Mesendoderm (in vitro differentiated cells): Measurements from ENCODE around the gene PCDHGC3.

Source experiments
- DNase-seq: peaks from one replicate; pipeline ENCODE4 v3.0.0; 2013
- H2AK5ac ChIP-seq: 2 replicates; pipeline ENCODE4 v1.6.1; 2013; ENCODE audit warnings: low read length, inconsistent platforms
- H2BK120ac ChIP-seq: 2 replicates; pipeline ENCODE4 v1.6.1; 2013; ENCODE audit warnings: low read depth, mild to moderate bottlenecking, low read length, moderate library complexity, mixed read lengths
- H2BK15ac ChIP-seq: replicated peaks from 2 replicates; pipeline ENCODE4 v1.6.1; 2013; ENCODE audit warnings: low read depth, mild to moderate bottlenecking, moderate library complexity
- H2BK5ac ChIP-seq: 2 replicates; pipeline ENCODE4 v1.6.1; 2013; ENCODE audit warnings: low read length, inconsistent platforms
- H3K18ac ChIP-seq: 2 replicates; pipeline ENCODE4 v1.6.1; 2013; ENCODE audit warnings: mild to moderate bottlenecking, low read length, mixed read lengths
- H3K23ac ChIP-seq: one replicate; pipeline ENCODE4 v1.6.1; 2013; ENCODE audit warnings: low read length
- H3K27ac ChIP-seq: 2 replicates; pipeline ENCODE4 v1.5.1; 2013; ENCODE audit warnings: low read depth, mild to moderate bottlenecking, inconsistent platforms, low read length, moderate library complexity
- H3K27me3 ChIP-seq: 2 replicates; pipeline ENCODE4 v1.6.1; 2013; ENCODE audit warnings: low read length, control low read depth, mild to moderate bottlenecking, inconsistent platforms; ENCODE audit not compliant: insufficient read depth, poor library complexity
- H3K36me3 ChIP-seq: 2 replicates; pipeline ENCODE4 v1.6.1; 2013; ENCODE audit warnings: low read length, inconsistent platforms; ENCODE audit not compliant: control insufficient read depth, insufficient read depth
- H3K4ac ChIP-seq: one replicate; pipeline ENCODE4 v1.6.1; 2013; ENCODE audit warnings: low read depth, mild to moderate bottlenecking, low read length, moderate library complexity
- H3K4me1 ChIP-seq: 2 replicates; pipeline ENCODE4 v1.6.1; 2013; ENCODE audit warnings: low read depth, low read length, inconsistent platforms; ENCODE audit not compliant: control insufficient read depth
- H3K4me2 ChIP-seq: 2 replicates; pipeline ENCODE4 v1.6.1; 2013; ENCODE audit warnings: low read length
- H3K4me3 ChIP-seq: 2 replicates; pipeline ENCODE4 v1.5.1; 2013; ENCODE audit warnings: mild to moderate bottlenecking, low read length
- H3K56ac ChIP-seq: one replicate; pipeline ENCODE4 v1.6.1; 2013; ENCODE audit warnings: low read length
- H3K79me1 ChIP-seq: 2 replicates; pipeline ENCODE4 v1.6.1; 2013; ENCODE audit warnings: low read length, inconsistent platforms
- H3K79me2 ChIP-seq: 2 replicates; pipeline ENCODE4 v1.6.1; 2013; ENCODE audit warnings: mild to moderate bottlenecking, low read length; ENCODE audit not compliant: control insufficient read depth, insufficient read depth
- H3K9ac ChIP-seq: 2 replicates; pipeline ENCODE4 v1.6.1; 2013; ENCODE audit warnings: low read length, inconsistent platforms
- H4K5ac ChIP-seq: one replicate; pipeline ENCODE4 v1.6.1; 2013; ENCODE audit warnings: low read length
- H4K8ac ChIP-seq: one replicate; pipeline ENCODE4 v1.6.1; 2013; ENCODE audit warnings: low read depth, mild to moderate bottlenecking, control low read depth, low read length, moderate library complexity
- WGBS: extraction: QIAGEN DNeasy Blood & Tissue Kit; methylation state at CpG from one replicate; pipeline ENCODE4 v1.1.7; 2013; ENCODE audit warnings: low lambda C conversion rate, missing lambda C conversion rate; ENCODE audit not compliant: insufficient coverage; ENCODE audit errors: extremely low coverage; 5-methylcytosine and 5-hydroxymethylcytosine counted together

PCDHGC3 gene

DNA sequence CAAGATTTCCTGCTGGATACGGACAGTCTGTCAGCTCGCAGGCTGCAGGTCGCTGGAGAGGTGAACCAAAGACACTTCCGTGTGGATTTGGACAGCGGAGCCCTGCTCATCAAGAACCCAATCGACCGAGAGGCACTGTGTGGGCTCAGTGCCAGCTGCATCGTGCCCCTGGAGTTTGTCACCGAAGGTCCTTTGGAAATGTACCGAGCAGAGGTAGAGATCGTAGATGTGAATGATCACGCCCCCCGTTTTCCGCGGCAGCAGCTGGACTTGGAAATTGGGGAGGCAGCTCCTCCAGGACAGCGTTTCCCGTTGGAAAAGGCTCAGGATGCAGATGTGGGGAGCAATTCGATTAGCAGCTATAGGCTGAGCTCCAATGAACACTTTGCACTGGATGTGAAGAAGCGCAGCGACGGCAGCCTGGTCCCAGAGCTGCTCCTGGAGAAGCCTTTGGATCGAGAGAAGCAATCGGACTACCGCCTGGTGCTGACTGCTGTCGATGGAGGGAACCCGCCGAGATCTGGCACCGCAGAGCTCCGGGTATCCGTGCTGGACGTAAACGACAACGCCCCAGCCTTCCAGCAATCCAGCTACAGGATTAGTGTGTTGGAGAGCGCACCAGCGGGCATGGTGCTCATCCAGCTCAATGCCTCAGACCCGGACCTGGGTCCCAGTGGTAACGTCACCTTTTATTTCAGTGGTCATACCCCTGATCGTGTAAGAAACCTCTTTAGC, 9.7 kb downstream of the PCDHGC3 start:
- Histone ChIP-seq H3K79me2 (no peaks in the 10 kb centered on the region), H3K56ac (peak overlapping the region; percentile 84), H3K18ac (no peak overlapping the region), H3K79me1 (peaks cover 1% of the 10 kb centered on the region), H2BK5ac (no peak overlapping the region), H3K4me2 (peak overlapping the region; percentile 96), H3K9ac (peak overlapping the region; percentile 73), H3K4me3 (peak overlapping the region; percentile 36), H3K27ac (no peak overlapping the region), H2BK120ac (no peak overlapping the region), H4K5ac (no peak overlapping the region), H3K4ac (no peak overlapping the region), H3K27me3 (no peaks in the 10 kb centered on the region), H2BK15ac (no peak overlapping the region), H3K36me3 (no peaks in the 10 kb centered on the region), H3K4me1 (peaks cover 15% of the 10 kb centered on the region), H3K23ac (no peak overlapping the region), H4K8ac (no peak overlapping the region), H2AK5ac (no peak overlapping the region)
- WGBS: no CpG with 5 or more reads among the region's 38 CpGs
- DNase-seq: no peak

DNA sequence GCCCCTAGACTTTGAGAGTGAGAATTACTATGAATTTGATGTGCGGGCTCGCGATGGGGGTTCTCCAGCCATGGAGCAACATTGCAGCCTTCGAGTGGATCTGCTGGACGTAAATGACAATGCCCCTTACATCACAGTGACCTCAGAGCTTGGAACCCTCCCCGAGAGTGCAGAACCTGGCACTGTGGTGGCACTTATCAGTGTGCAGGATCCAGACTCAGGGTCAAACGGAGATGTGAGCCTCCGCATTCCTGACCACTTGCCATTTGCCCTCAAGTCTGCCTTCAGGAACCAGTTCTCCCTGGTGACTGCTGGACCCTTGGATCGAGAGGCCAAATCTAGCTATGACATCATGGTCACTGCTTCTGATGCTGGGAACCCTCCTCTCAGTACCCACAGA, 10.3 kb downstream of the PCDHGC3 start:
- H4K5ac ChIP-seq: no peak overlapping the region
- no peak overlapping the region for H2AK5ac ChIP-seq
- no peaks in the 10 kb centered on the region for H3K79me2 ChIP-seq
- no peak overlapping the region for H2BK15ac ChIP-seq
- whole genome bisulfite sequencing: no CpG with 5 or more reads among the region's 9 CpGs
- H3K4ac ChIP-seq: no peak overlapping the region
- H3K23ac ChIP-seq: no peak overlapping the region
- no peaks in the 10 kb centered on the region for H3K36me3 ChIP-seq
- H3K18ac ChIP-seq: no peak overlapping the region
- no peak overlapping the region for H2BK5ac ChIP-seq
- no peak overlapping the region for H3K56ac ChIP-seq
- peaks cover 15% of the 10 kb centered on the region for H3K4me1 ChIP-seq
- no peak for DNase-seq
- no peak overlapping the region for H3K4me3 ChIP-seq
- no peak overlapping the region for H4K8ac ChIP-seq
- no peak overlapping the region for H3K4me2 ChIP-seq
- H3K9ac ChIP-seq: no peak overlapping the region
- peaks cover 1% of the 10 kb centered on the region for H3K79me1 ChIP-seq
- no peak overlapping the region for H2BK120ac ChIP-seq
- H3K27ac ChIP-seq: no peak overlapping the region
- H3K27me3 ChIP-seq: no peaks in the 10 kb centered on the region

DNA sequence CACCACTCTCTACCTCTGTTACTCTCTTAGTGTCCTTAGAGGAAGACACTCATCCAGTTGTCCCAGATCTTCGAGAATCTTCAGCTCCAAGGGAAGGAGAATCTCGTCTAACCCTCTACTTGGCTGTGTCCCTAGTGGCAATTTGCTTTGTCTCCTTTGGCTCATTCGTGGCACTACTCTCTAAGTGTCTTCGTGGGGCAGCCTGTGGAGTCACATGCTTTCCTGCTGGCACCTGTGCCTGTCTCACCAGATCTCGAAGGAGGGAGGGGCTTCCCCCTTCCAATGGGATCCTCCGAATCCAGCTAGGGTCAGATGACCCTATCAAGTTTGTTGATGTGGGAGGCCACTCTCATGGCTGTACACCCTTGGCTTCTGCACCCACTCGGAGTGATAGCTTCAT, 11.4 kb downstream of the PCDHGC3 start:
- Histone ChIP-seq H3K23ac (no peak overlapping the region), H2BK5ac (no peak overlapping the region), H3K79me1 (peaks cover 1% of the 10 kb centered on the region), H3K27me3 (no peaks in the 10 kb centered on the region), H2AK5ac (no peak overlapping the region), H4K8ac (no peak overlapping the region), H3K4me1 (peaks cover 15% of the 10 kb centered on the region), H3K18ac (no peak overlapping the region), H3K27ac (no peak overlapping the region), H3K9ac (no peak overlapping the region), H2BK120ac (no peak overlapping the region), H3K36me3 (no peaks in the 10 kb centered on the region), H2BK15ac (no peak overlapping the region), H3K79me2 (no peaks in the 10 kb centered on the region), H3K56ac (no peak overlapping the region), H3K4me2 (no peak overlapping the region), H3K4me3 (no peak overlapping the region), H4K5ac (no peak overlapping the region), H3K4ac (no peak overlapping the region)
- no CpG with 5 or more reads among the region's 7 CpGs for WGBS
- no peak for DNase-seq

DNA sequence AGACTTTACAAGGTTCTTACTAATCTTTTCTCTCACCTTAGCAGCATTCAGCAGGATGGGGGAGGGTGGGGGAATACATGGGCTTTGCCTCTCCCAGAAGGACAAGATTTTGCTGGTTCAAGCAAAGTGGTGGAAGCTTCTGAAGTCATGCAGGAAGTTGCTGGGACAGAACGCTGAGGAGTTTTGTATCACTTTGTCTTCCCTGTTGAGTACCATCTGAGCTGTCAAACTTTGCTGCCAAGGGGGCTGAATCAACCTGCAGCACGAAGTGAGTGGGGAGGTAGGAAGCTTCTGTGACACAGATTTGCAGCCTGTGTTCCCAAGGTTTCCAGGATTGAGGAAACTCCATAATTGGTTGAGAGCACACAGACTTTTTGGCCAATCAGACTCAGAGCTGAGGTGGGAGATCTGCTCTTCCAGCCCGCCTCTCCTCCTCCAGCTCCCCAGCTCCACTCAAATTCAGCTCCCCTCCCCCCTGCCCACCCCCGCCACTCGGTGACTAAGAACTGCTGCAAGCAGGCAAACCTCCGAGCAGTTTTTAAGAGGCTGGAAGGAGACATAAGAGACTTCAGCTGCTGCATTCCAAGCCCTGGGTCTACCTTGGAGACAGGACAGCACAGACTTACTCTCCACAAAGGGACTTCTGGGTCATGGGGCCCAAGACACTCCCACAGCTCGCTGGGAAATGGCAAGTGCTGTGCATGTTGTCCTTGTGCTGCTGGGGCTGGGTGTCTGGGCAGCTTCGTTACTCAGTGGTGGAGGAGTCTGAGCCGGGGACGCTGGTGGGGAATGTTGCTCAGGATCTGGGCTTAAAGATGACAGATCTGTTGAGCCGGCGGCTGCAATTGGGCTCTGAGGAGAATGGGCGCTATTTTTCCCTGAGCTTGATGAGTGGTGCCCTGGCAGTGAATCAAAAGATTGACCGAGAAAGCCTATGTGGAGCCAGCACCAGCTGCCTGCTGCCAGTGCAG, 13.1 kb downstream of the PCDHGC3 start, which contains the start of gene PCDHGC5:
PCDHGC5 (plus strand) TSS at position 491 of the 971 bp plus-strand sequence; CDS start at position 651, 160 bp downstream.
- no peak within 1 kb of the TSS for H2AK5ac ChIP-seq
- no peak within 1 kb of the TSS for H3K4me2 ChIP-seq
- peaks cover 1% of the 10 kb centered on the region for H3K79me1 ChIP-seq
- no peak within 1 kb of the TSS for H2BK15ac ChIP-seq
- no peaks in the 10 kb centered on the region for H3K79me2 ChIP-seq
- no peak within 1 kb of the TSS for H3K27ac ChIP-seq
- H3K23ac ChIP-seq: no peak within 1 kb of the TSS
- no peak within 1 kb of the TSS for H3K9ac ChIP-seq
- H2BK120ac ChIP-seq: no peak within 1 kb of the TSS
- no peak within 1 kb of the TSS for H3K4ac ChIP-seq
- no peaks in the 10 kb centered on the region for H3K27me3 ChIP-seq
- DNase-seq: peak; percentile 73
- no peaks in the 10 kb centered on the region for H3K36me3 ChIP-seq
- H2BK5ac ChIP-seq: no peak within 1 kb of the TSS
- WGBS: no CpG with 5 or more reads among the region's 14 CpGs
- peak within 1 kb of the TSS; percentile 11 for H3K56ac ChIP-seq
- no peak within 1 kb of the TSS for H4K8ac ChIP-seq
- H3K18ac ChIP-seq: no peak within 1 kb of the TSS
- H3K4me3 ChIP-seq: no peak within 1 kb of the TSS
- no peak within 1 kb of the TSS for H4K5ac ChIP-seq
- H3K4me1 ChIP-seq: peaks cover 9% of the 10 kb centered on the region

DNA sequence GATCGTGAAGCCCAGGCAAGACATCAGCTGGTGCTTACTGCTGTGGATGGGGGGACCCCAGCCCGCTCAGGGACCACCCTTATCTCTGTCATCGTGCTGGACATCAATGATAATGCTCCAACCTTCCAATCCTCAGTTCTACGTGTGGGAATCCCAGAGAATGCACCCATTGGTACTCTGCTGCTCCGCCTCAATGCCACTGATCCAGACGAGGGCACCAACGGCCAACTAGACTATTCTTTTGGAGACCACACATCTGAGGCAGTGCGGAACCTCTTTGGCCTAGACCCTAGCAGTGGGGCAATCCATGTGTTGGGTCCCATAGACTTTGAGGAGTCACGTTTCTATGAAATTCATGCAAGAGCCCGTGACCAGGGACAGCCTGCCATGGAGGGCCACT, 14.1 kb downstream of the PCDHGC3 start:
- Histone ChIP-seq H3K4me1 (peaks cover 14% of the 10 kb centered on the region), H3K4me3 (no peak overlapping the region), H2AK5ac (no peak overlapping the region), H3K18ac (no peak overlapping the region), H3K79me1 (peaks cover 1% of the 10 kb centered on the region), H2BK5ac (no peak overlapping the region), H3K4me2 (no peak overlapping the region), H2BK15ac (no peak overlapping the region), H3K4ac (no peak overlapping the region), H3K9ac (no peak overlapping the region), H4K8ac (no peak overlapping the region), H3K23ac (no peak overlapping the region), H3K27me3 (no peaks in the 10 kb centered on the region), H3K27ac (no peak overlapping the region), H4K5ac (no peak overlapping the region), H2BK120ac (no peak overlapping the region), H3K36me3 (no peaks in the 10 kb centered on the region), H3K79me2 (no peaks in the 10 kb centered on the region), H3K56ac (no peak overlapping the region)
- DNase-seq: no peak
- no CpG with 5 or more reads among the region's 10 CpGs for WGBS
